Measurements from ENCODE around the gene NIM1K. TPM values are rescaled to one million over a fixed set of nuclear protein-coding genes. Genes with fewer than 3 reads are reported as not detected.

NIM1K gene
- total RNA-seq, 4 donors from 2014 or later, result 0.41 TPM; not detected in 3

DNA sequence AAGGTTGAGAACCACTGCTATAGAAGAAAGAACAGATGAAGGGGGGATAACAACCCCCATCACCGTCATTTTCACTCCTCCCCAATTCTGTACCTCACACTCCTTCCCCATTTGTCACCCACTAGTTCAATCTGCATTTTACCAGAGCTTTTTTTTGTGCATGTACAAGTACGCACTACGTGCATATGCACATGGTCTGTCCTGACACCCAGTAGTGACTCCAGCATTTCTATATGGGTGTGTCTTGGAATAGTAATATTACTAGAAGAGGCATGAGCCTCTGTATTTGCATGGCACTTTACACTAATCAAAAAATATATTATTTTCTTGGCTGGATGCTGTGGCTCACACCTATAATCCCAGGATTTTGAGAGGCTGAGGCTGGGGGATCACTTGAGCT, 38.7 kb downstream of the NIM1K start:
- Histone ChIP-seq H3K9me3 (no peaks in the 10 kb centered on the region), H3K36me3 (no peaks in the 10 kb centered on the region), H3K4me3 (no peak overlapping the region), H3K27me3 (no peaks in the 10 kb centered on the region), H3K4me1 (no peaks in the 10 kb centered on the region), H3K27ac (no peak overlapping the region)
- no peak for DNase-seq
- intact Hi-C loops (cut with DNase I; ENCODE audit: low total_unique reads), result no loop called here
- TF ChIP-seq CTCF (IDR thresholded peaks at IDR 0.05 in 4 of 5, conservative IDR thresholded peaks at IDR 0.05 in 1 of 5), result no peak
- no peak for TF ChIP-seq POLR2A (IDR thresholded peaks at IDR 0.05)
- ATAC-seq, result no peak
- in situ Hi-C loops (cut with MboI; ENCODE audit: low sequenced_read_pairs in 4 of 4), result no loop called here

DNA sequence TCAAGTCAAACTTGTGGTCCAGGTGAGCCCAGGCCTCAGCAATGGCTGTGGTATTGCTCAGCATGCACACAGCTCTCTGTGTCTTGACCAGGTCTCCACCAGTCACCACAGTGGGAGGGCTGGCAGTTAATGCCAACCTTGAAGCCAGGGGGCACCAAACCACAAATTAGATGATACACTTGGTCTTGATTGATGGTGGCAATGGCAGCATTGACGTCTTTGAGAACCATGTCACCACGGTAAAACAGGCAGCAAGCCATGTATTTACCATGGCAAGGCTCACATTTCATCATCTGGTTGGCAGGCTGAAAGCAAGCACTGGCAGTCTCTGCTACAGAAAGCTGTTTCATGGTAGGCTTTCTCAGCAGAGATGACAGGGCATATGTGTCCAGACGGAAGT, 40.0 kb downstream of the NIM1K start:
- no peaks in the 10 kb centered on the region for H3K4me1 ChIP-seq
- intact Hi-C loops (cut with DNase I; ENCODE audit: low total_unique reads), result no loop called here
- ATAC-seq (no peak), DNase-seq (no peak)
- no peaks in the 10 kb centered on the region for H3K36me3 ChIP-seq
- H3K27ac ChIP-seq, result no peak overlapping the region
- in situ Hi-C loops (cut with MboI; ENCODE audit: low sequenced_read_pairs in 4 of 4), result no loop called here
- no peak overlapping the region for H3K4me3 ChIP-seq
- TF ChIP-seq POLR2A (IDR thresholded peaks at IDR 0.05) (no peak), CTCF (IDR thresholded peaks at IDR 0.05 in 4 of 5, conservative IDR thresholded peaks at IDR 0.05 in 1 of 5) (no peak)
- H3K9me3 ChIP-seq, result no peaks in the 10 kb centered on the region
- H3K27me3 ChIP-seq, result no peaks in the 10 kb centered on the region

GRCh38 chr5:43232943-43233833, 41.2 kb downstream of the NIM1K start:
- no peak overlapping the region for H3K4me3 ChIP-seq
- no peak for DNase-seq
- intact Hi-C loops (cut with DNase I; ENCODE audit: low total_unique reads) (no loop called here), in situ Hi-C loops (cut with MboI; ENCODE audit: low sequenced_read_pairs in 4 of 4) (no loop called here)
- no peaks in the 10 kb centered on the region for H3K4me1 ChIP-seq
- no peak overlapping the region for H3K27ac ChIP-seq
- H3K9me3 ChIP-seq, result no peaks in the 10 kb centered on the region
- ATAC-seq, result no peak
- no peaks in the 10 kb centered on the region for H3K27me3 ChIP-seq
- no peak for TF ChIP-seq CTCF (IDR thresholded peaks at IDR 0.05 in 4 of 5, conservative IDR thresholded peaks at IDR 0.05 in 1 of 5)
- no peak for TF ChIP-seq POLR2A (IDR thresholded peaks at IDR 0.05)
- H3K36me3 ChIP-seq, result no peaks in the 10 kb centered on the region

DNA sequence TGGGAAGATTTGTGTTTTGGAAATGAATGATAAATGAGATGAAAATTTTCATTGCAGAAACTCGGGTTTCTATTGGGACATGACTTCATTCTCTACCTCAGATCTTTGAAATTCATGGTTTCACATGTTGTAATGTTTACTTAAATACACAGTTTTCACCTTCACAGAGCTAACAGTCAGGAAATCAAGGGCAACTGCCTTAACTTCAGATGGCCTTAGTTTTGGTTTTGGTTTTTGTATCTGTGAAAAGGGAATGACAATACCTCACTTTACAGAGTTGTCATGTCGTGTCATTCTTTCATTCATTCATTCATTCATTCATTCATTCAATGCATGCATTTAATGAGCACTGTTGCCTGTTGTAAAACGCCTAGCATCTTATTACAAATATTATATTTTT, 41.9 kb downstream of the NIM1K start:
- Histone ChIP-seq H3K4me1 (no peaks in the 10 kb centered on the region), H3K9me3 (no peaks in the 10 kb centered on the region), H3K36me3 (no peaks in the 10 kb centered on the region), H3K27me3 (no peaks in the 10 kb centered on the region), H3K4me3 (no peak overlapping the region), H3K27ac (no peak overlapping the region)
- no peak for DNase-seq
- in situ Hi-C loops (cut with MboI; ENCODE audit: low sequenced_read_pairs in 4 of 4) (no loop called here), intact Hi-C loops (cut with DNase I; ENCODE audit: low total_unique reads) (no loop called here)
- TF ChIP-seq CTCF (IDR thresholded peaks at IDR 0.05 in 4 of 5, conservative IDR thresholded peaks at IDR 0.05 in 1 of 5) (no peak), POLR2A (IDR thresholded peaks at IDR 0.05) (no peak)
- ATAC-seq, result no peak

All from gastrocnemius medialis (tissue), 4 donors.